ENCODE measurements around the gene ZNF488. TPM values are rescaled to one million over a fixed set of nuclear protein-coding genes. Genes with fewer than 3 reads are reported as not detected.

Gene ZNF488
- polyA plus RNA-seq, 1 of the 3 experiments (the other 2 are of a cell fraction) = 0.59 TPM

GRCh38 chr10:47337310-47337709, 46.8 kb downstream of the ZNF488 start:
- Histone ChIP-seq H3F3A (replicated peaks; ENCODE audit: insufficient read depth) (no peaks in the 10 kb centered on the region), H4K20me1 (ENCODE audit: insufficient read depth) (no peaks in the 10 kb centered on the region), H3K4me3 (ENCODE audit: low read depth in 2 of 2, low read length in 1 of 2) (no peak overlapping the region), H2AFZ (ENCODE audit: low read depth) (no peak overlapping the region), H3K27ac (ENCODE audit: low read depth in 2 of 2, low read length in 1 of 2) (no peak overlapping the region), H3K27me3 (ENCODE audit: insufficient read depth) (peaks cover 23% of the 10 kb centered on the region; the same call in 1 of the 2 replicates), H3K9me3 (no peaks in the 10 kb centered on the region), H3K36me3 (replicated peaks in 1 of 2; ENCODE audit: control insufficient read depth in 1 of 2, insufficient read depth in 2 of 2, low read length in 1 of 2) (no peaks in the 10 kb centered on the region), H3K79me2 (ENCODE audit: insufficient read depth) (no peaks in the 10 kb centered on the region), H3K9ac (no peak overlapping the region), H3K4me1 (ENCODE audit: control insufficient read depth in 1 of 2, insufficient read depth in 2 of 2, low read depth in 1 of 2, low read length in 1 of 2) (peaks cover 0 to 10% of the 10 kb centered on the region in 2 experiments; a peak in 1 of 4 replicates), H3K9me2 (0 out of 2 replicates have a peak, but pooled peaks cover 4% of the 10 kb centered on the region), H3K4me2 (no peak overlapping the region)
- no peak for TF ChIP-seq IRF3 (IDR thresholded peaks at IDR 0.05; ENCODE audit: low read depth, low read length)
- no peak for TF ChIP-seq GABPA (IDR thresholded peaks at IDR 0.05; ENCODE audit: low read depth)
- no peak for TF ChIP-seq CTCF (IDR thresholded peaks at IDR 0.05)
- no peak for TF ChIP-seq NFIC (IDR thresholded peaks at IDR 0.05; ENCODE audit: borderline replicate concordance)
- TF ChIP-seq EZH2phosphoT487 (IDR thresholded peaks at IDR 0.05; ENCODE audit: borderline replicate concordance, low read depth) = no peak
- no peak for TF ChIP-seq PBX3 (IDR thresholded peaks at IDR 0.05)
- TF ChIP-seq YY1 (IDR thresholded peaks at IDR 0.05; ENCODE audit: low read depth) = no peak
- TF ChIP-seq NRF1 (IDR thresholded peaks at IDR 0.05; ENCODE audit: low read depth, low read length) = no peak
- TF ChIP-seq FOXM1 (IDR thresholded peaks at IDR 0.05; ENCODE audit: low read depth) = no peak
- TF ChIP-seq ZBTB33 (IDR thresholded peaks at IDR 0.05; ENCODE audit: borderline replicate concordance, low read depth) = no peak
- no peak for TF ChIP-seq FOXJ3 (CRISPR knock-in tag; IDR thresholded peaks at IDR 0.05)
- no peak for TF ChIP-seq EP300 (IDR thresholded peaks at IDR 0.05; ENCODE audit: borderline replicate concordance in 1 of 2, low read depth in 1 of 2, low read length in 1 of 2)
- no peak for TF ChIP-seq RCOR1 (IDR thresholded peaks at IDR 0.05; ENCODE audit: low read length)
- no peak for TF ChIP-seq TCF12 (IDR thresholded peaks at IDR 0.05)
- no peak for TF ChIP-seq FOSL2 (IDR thresholded peaks at IDR 0.05; ENCODE audit: borderline replicate concordance, low read depth)
- TF ChIP-seq MEF2A (IDR thresholded peaks at IDR 0.05; ENCODE audit: borderline replicate concordance, low read depth) = no peak
- TF ChIP-seq POLR2AphosphoS5 (IDR thresholded peaks at IDR 0.05; ENCODE audit: low read depth, low read length) = no peak
- ChIA-PET CTCF (interaction anchor here (0.7 to 2.0 kb wide), 3 partner anchors 25 to 345 kb away, joined by 3 to 6 read pairs (median 3); no protein-coding TSS in a partner anchor), POLR2A (no interaction called here)
- WGBS (ENCODE audit: low lambda C conversion rate) = 42% methylated on average over 3 of the region's 4 CpGs
- no peak for DNase-seq
